Smooth muscle cell of the pulmonary artery (primary cell): ENCODE data around the gene TMEM40. TPM values are rescaled to one million over a fixed set of nuclear protein-coding genes. Genes with fewer than 3 reads are reported as not detected.

ENCODE experiments used
- total RNA-seq: library from RNA; depleted of rRNA; stranded (reverse); fragments of >200 nt; gene quantifications from 2 replicates; pipeline ENCODE4 v1.2.3, GENCODE V29; 2014

Gene TMEM40, protein sequence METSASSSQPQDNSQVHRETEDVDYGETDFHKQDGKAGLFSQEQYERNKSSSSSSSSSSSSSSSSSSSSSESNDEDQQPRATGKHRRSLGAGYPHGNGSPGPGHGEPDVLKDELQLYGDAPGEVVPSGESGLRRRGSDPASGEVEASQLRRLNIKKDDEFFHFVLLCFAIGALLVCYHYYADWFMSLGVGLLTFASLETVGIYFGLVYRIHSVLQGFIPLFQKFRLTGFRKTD
- total RNA-seq, result not detected in 2 replicates

DNA sequence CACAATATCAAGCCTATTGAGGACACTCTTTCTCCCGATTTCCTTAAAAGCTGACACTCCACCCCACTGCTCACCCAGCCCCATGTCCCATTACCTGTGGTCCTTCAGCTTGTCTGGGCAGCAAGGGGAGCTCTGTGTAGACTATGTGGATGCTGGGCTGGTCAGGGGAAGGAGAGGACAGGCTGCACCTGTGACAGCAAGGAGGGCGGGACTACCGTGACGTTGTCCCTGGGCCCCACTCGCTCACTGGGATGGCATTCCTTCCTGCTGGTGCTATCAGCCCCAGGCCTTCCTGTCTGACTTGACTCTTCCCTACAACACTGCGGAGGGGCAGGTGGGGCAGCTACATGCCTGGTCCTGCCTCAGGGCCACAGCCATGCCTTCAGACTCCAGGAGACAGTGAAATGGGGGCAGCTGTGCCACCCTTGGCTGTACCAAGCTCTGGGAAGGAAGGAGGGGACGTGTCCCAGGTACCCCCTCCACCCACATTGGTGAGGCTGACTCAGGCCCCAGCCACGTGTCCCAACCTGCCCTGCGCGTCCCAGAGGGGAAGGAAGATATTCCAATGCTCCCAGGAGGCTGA is at the start of gene TMEM40:
Gene TMEM40 (minus strand): TSS at position 163 of the 583 bp plus-strand sequence. CDS start 9,427 bp downstream, outside the sequence.

DNA sequence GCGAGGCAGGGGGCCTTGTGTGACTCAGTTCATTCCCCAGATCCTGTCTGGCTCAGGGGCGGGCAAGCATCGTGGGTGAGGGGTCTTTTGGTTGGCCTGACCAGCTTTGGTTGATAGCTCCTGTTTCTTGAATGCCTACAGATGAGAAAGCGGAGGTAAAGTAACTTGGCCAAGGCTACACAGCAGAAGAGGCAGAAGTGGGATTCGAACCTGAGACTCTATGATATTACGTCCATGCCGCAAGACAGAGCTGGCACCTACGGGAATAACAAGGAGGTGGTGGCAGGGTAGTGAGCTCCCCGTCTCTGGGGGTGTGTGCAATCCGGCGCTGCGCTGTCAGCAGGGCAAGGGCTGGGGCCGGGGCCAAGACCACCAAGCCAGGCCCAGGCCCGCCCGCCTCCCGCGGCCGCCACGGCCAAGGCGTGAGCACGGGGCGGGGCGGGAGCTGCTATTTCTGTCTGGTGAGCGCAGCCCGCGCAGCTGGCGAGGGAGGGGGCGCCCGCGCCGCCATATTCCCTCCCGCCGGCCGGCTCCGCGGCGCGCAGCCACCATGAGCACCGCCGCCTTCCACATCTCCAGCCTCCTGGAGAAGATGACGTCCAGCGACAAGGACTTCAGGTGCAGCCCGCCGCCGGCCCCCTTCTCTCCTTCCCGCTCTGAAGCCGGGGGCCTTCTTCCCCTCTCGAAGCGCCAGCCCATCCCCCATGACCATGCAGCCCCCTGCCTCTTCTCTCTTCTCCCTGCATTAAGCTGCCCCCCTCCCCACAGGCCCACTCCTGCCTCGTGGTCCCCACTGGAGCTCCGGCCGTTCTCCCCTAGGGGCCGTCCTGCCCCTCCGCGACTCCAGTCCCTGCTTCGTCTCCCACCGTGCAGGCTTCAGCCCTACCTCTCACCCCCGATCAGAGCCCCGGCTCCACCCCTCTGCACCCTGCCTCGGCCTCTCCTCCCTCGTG is 37.4 kb upstream of the TMEM40 start, which contains the start of gene CAND2:
Gene CAND2 (plus strand): TSS at position 510 of the 953 bp plus-strand sequence. CDS start 41 bp downstream, at position 551.

Other genes with a start within 250 kb of the TMEM40 start
- gene MKRN2OS, start 213.8 kb downstream of the TMEM40 start, total RNA-seq, result not detected in 2 replicates
- gene MKRN2, start 202.2 kb downstream of the TMEM40 start, total RNA-seq, result 29.7 and 29.8 TPM in 2 replicates
- gene RAF1, start 95.1 kb downstream of the TMEM40 start, total RNA-seq, result 97.4 and 125 TPM in 2 replicates
- gene CAND2, start 37.4 kb upstream of the TMEM40 start, total RNA-seq, result 5.1 TPM in 2 replicates
- gene RPL32, start 82.3 kb upstream of the TMEM40 start, total RNA-seq, result 1,275 and 1,429 TPM in 2 replicates